HG02798 (cell line): ENCODE data around the gene LRP11.
"Not testable (repeated sequence)": the region's sequence is repeated elsewhere in the genome, so short reads cannot be mapped to it uniquely, and the experiment has no call there.

Experiments
- ATAC-seq: cut with Tn5 transposase; IDR thresholded peaks from one replicate; pipeline ENCODE4 v1.9.1; 2021; ENCODE audit warnings: mild to moderate bottlenecking; ENCODE audit not compliant: unreplicated experiment, poor library complexity

Gene LRP11

DNA sequence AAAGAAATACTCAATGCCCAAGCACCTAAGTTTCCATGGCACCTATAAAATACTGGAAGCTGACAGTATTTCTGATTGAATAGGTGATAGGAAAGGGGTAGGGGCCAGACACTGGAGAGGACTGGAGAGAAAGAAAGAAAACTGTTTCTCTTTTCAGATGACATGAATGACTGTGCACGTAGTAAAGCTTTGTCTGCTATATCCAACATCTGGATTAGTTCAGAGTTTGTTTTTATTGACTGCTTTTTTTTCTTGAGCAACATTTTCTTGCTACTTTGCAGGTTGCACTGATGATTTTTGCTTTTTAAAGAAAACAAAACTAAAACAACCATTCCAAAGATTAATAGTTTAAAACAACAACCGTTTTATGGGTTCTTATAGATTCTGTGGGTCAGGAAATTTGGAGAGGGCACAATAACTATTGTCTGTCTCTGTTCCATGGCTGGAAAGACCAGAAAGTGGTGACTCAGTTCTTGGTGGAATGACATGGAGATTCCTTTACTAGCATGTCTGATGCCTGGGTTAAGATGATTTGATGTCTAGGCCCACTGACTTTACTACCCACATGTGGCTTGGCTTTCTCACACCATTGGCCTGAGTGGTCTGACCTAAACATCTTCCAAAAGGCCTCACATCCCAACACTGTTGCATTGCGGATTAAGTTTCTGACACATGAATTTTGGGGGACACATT, 12.2 kb upstream of the LRP11 start:
- no peak for ATAC-seq

DNA sequence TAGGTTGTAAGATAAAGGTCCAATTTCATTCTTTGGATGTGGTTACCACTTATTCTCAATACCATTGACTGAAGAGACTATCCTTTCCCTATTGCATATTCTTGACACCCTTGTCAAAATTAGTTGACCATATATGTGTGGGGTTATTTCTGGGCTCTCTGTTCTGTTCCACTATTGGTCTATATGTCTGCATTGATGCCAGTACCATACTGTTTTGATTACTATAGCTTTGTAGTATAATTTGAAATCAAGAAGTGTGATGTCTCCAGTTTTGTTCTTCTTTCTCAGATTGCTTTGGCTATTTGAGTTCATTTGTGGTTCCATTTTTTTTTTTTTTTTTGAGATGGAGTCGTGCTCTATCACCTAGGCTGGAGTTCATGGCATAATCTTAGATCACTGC, 8.1 kb upstream of the LRP11 start:
- ATAC-seq: no peak

DNA sequence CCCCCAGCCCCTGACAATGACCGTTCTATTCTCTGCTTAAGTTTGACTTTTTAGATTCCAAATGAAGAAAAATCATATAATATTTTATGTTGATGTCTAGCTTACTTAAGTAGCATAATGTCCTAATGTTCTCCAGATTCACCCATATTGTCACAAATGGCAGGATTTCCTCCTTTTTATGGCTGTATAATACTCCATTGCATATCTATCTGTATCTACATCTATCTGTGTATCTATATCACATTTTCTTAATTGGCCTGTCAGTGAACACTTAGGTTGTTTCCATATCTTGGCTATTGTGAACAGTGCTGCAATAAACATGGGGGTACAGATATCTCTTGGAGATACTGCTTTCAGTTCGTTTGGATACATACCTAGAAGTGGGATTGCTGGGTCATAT, 7.0 kb upstream of the LRP11 start:
- no peak for ATAC-seq

DNA sequence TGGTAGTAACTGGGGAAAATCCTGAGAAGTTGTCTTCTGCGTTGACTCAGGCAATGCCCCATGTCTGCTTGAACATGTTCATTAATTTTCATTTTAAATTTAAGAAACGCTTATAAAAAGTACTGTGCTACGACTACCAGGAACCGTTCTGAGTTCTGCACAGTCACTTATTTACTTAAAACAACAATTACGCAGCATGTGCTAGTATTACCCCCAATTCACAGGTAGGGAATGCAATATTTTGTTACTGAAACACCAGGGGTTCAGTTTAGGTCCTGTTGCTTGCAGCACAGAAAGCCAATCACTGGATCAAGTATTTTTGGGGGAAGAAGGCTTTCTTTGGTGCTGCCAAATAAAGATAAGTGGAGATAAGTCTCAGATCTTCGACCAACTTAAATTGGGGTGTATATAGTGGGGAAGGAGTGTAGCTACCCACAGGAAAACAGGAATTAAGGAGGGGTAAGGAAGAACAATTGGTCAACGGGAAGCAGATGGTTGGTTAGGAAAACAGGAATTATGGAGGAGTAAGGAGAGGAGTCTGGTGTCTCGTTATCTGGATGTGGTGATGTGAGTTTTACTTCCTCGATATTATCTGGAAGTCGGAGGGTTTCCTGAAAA, 5.2 kb upstream of the LRP11 start:
- ATAC-seq: no peak

DNA sequence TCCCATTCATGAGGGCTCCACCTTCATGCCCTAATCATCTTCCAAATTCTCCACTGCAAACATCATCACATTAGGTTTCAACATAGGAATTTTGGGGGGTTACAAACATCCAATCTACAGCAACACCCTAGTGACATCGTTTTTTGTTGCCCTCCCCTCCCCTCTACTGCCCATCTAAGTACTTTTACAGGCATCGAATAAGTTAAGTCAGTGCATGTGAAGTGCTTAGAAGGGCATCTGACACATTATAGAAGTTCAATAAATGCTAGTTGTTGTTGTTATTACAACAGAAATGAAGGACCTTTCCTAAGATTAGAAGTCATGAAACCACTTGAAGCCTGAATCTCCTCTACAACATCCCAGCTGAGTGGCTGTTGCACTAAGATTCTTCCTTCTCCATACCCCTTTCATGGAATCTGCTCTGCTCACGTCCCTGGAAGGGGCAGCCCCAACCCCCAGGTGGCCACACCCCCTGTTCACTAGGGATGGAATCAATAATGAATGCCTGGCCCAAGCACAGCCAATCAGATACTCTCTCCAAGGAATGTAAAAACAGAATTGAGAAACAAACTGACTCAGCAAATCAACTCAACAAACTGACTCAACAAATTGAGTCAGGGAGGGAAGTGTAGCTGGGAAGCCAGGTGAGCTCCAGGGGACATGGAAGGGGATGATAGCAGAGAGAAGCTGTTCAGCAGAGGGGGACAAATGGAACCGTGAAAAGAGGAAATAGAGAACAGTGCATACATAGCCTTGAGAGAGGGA, 3.9 kb upstream of the LRP11 start:
- ATAC-seq: no peak

DNA sequence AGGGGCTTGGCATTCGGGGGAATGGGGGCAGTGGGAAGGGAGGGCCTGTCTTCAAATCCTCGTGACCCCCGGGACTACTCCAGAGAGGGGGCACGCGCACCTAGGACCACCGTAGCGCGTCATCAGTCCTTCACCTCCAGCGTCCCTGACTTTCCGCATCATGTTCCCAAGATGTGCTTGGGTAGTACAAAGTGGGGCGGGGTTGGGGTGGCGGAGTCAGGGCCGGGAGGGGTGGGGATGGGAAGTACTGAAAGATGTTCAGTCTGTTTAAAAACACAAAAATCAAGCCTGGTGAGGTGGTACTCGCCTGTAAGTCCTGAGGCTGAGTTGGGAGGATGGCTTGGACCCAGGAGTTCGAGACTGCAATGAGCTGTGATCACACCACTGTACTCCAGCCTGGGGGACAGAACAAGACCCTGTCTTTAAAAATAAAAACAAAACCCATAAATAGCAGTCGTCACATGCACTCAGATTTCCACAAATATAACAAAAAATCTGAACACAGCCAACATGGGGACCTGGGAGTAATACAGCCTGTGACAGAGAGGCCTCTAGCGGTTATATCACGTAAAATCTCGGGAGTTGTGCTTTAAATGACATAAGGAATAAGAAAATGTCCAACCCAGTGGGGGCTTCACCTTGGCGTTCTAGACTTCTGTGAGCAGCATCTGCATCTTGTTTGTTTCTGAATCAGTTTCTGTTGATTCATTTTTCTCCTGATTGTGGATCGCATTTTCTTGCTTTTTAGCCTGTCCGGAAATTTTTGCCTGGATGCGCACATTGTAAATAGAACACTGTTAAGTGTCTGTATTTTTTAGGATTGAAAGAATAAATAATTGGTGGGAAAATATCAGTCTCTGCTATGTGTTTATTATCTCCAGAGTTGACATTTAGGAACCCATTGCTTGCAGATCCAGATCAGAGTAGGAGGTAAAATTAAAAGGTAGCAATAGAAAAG, 698 bp upstream of the LRP11 start:
- no peak for ATAC-seq

DNA sequence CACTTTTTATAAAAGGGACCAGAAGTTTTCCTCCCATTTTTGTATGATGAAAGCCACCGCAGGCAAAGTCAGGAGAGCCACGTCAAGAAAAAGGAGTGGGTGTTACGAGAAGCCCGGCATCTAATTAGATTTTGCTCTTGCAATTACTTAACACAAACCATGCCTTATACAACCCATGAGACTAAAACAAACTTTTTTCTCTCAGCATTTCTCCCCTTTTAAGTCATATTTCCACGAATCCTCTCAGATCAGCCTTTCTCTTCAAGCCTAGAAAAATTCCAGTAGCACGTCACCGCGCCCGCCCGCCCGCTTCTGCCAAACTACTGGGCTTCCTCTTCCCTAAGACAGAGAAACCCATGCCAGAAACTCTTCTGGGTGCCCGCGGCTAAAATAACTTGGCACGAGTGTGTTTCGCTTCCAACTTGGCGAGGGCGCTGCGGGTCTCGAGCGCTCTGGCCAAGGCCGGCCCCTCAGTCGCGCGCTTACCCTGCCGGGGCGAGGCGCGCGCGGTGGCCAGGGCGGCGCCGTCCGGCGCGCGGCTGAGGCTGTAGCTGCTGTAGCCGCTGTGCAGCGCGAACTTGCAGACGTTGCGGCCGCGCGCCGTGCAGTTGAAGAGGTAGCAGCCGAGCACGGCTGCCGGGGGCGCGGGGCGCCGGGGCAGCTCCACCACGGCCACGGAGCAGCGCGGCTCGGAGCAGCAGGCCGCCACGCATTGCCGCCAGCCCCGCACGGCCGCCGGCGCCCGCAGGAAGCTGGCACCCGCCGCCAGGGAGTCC, 1.0 kb downstream of the LRP11 start:
- peak; percentile 24 for ATAC-seq

DNA sequence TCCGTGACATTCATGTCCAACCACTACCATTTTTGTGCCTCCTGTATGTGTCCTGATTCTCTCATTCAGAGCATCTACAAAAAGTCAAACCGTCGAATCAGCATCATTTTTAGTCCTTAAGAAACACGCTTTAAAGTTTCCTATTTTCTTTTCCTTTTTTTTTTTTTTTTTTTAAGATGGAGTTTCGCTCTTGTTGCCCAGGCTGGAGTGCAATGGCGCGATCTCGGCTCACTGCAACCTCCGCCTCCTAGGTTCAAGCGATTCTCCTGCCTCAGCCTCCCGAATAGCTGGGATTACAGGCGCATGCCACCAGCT, 1.8 kb downstream of the LRP11 start:
- ATAC-seq: not testable (repeated sequence)

DNA sequence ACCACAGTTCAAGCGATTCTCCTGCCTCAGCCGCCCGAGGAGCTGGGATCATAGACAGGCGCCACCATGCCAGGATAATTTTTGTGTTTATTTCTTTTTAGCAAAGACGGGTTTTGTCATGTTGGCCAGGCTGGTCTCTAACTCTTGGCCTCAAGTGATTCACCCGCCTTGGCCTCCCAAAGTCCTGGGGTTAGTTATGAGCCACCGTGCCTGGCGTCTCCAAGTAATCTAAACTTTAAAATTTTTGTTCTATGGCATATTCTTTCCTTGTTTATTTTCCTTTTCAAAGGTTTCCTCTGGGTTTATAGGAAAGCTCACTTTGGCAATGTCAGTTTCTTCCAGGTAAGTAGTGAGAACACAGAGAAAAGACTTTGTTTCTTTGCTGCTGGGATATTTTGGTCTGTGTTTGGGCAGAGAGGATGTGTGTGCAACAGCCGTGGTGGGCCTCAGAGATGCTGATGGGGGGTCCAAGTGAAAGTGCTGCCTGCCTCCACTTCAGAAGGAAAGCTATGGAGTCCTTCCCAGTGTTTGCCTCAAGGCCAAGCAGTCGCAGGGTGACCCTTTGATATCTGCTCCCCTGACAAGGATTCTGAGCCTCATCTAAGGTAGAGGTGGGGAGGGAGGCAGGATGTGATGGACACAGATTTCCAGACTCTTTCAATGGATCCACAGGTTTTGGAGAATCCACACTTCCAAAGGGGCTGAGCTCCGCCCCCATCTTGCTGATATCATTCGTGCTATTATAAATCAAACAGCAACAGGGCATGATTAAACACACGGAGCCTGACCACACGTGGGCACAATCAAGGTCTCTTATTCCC, 2.3 kb downstream of the LRP11 start:
- ATAC-seq: no peak

DNA sequence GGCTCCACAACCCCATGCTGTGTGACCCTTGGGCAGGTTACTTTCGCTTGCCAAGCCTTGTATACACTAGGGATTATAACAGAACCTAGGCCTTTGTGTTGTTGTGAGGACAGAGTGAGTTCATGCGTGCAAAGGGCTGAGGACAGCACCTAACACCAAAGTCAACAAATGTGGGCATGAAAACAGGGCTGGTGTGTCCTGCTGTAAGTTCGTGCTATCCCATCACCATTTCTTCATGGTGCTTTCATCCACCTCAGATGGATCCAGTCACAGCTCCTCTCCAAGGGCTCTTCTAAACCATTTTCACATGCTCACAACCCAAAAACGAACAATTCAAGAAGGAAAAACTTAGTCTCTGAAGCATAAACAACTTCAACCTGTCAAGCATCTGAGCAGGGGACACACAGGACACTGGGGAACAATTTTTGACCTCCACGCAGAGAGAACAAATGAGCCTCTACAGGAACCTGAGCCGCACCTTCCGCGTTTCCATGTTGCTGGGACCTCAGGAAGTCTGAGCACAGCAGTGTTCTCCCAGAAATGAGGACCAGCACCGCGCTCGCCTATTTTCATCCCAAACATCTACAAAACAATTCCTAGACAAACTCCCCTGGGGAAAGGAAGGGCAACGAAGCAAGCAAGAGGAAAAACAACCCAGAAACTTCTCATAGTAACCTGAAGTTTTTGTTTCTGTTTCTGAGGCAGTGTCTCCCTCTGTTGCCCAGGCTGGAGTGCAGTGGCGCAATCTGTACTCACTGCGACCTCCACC, 3.1 kb downstream of the LRP11 start:
- ATAC-seq: no peak

DNA sequence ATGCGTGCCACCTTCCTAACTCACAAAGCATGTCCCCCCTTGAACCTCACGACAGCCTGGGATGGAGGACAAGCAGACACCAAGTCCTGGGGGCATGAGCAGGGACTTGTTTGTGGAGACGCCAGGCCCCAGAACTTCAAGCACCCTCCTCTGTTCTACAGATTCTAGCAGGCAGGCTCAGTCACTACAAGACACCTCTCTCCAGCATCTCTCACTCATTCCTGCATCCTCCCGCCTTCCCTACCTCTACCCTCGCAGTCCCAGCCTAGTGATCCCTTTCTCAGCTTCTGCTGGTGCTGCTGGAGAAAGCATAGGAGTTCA, 3.7 kb downstream of the LRP11 start:
- no peak for ATAC-seq

DNA sequence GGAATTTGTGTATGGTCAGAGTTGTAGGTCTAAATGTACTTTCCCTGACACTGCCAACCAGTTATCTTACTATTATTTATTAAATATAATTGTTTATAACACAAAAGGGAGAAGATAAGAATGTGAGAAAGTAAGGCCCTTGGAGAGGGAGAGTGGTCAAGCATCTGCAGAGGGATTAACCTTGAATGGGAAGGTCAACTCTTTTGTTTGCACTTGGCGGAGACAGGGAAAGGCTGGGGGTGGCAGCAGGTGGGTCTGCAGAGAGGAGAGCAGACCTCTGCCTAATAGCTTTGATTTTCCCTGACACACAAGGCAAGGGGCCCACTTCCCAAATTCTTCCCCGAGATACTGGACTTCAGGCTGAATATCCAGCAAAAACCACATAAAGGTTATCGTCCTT, 4.2 kb downstream of the LRP11 start:
- ATAC-seq: no peak

DNA sequence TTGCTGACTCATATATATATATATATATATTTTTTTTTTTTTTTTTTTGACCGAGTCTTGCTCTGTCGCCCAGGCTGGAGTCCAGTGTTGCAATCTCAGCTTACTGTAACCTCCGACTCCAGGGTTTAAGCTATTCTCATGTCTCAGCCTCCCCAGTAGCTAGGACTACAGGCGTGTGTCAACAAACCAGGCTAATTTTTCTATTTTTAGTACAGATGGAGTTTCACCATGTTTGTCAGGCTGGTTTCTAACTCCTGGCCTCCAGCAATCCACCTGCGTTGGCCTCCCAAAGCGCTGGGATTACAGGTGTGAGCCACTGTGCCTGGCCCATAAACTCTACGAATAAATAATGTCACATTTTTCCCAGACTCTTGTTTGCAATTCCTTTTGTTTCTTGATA, 4.8 kb downstream of the LRP11 start:
- no peak for ATAC-seq

DNA sequence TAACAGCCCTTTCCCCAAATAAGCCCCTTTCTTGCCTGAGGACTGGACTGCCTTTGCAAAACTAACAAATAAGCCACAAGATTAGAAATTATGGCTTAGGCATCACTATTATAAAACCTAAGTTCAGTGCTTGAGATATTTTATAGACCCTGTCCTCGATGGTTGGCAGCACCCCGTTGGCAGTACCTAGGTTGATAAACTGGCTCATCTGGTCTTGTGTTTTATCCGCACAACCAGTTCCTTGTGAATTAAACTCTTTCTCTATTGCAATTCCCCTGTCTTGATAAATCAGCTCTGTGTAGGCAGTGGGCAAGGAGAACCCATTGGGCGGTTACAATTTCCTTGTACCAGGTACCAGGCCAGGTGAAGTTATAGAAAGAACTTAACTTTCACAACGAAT, 6.6 kb downstream of the LRP11 start:
- no peak for ATAC-seq

DNA sequence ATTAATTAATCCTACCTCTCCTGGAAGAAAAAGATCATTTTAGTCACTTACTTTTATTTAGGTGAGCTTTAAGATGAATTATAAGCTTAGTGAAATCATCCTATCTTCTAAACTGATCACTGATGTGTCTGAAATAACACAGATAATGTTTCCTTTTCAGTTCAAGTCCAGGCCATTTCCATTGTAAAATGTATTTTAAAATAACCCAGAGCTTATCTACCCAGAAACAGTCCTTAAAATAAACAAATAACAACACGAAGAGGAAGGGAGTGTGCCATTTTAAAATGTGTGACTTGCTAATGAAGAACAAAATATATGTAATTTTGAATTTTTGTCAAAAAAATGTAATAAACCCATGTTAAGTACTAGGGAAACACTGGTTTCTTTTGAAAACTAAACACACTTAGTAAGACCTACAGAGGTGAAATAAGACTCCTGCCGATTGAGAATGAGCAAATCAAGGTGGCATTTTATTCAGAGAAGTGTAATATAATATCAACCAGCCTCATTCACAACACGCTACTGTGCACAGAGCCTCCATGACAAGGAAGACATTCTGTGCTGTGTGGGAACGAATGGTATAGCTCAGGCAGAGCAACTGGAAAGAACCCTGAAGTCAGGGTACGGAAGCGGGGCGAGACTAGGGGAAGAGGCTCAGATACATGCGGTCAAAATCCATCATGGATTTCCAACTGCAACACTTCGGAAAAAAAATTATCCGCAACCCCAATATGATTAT, 7.7 kb downstream of the LRP11 start:
- no peak for ATAC-seq

DNA sequence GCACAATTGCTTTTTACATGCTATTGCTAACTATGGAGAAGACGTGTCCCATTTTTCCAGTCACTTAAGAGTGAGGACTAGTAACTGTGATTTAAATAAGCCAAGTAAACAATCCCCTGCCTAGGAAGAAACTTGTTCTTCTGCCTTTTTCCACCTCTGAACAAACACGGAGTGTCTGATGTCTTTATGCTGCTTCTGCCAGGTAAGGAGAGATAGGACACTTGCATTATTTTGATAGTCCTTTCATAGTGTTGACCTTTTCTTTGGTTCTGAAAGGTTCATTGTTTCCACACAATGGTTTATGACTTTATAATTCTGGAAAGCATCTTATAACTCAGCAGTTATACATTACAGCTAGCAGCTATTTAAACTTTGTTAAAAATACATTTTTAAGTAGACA, 8.4 kb downstream of the LRP11 start:
- no peak for ATAC-seq

DNA sequence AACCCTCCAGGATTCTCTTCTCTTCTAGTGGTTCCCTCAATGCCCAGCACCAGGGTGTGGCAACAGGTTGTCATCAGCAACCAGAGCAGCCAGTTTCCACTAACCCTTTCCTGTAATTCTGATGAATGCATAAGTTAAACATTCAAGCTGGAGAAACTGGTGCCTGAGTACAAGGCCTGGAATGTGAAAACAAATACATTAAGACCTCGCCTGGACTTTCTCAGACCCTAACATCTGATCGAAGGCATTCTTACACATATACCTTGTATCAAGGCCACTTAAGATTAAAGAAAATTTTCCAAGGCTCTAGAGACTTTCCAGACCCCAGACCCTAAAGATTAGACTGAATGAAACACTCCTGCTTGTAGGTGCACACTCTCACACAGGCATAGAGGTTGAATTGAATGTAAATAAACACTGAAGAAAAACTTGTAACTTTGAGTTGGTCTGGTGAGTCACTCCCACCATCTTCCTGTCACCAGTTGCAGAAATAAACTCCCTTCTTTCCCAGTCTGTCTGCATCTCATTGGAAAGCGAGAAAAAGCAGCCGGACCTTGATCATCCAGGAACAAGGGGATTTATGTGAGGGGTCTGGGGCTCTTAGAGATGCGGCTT, 9.0 kb downstream of the LRP11 start:
- no peak for ATAC-seq

DNA sequence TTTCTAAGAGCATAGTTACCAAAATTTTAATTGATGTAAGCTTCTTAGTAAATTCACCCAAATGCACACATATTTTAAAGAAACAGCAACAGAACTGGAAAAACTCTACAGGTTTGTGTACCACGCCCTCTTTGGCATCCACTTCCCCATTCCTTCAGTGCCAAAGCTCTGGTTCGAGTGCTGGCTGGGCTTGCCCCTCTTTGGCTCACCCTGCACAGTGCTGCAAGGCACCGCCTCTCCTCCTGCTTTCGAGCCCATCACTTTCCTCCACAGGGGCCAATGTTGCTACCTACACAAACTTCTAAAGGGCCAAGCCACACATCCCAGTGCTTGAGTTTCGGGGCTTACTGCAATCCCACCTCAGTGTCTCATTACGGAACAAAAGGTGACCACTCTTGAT, 9.6 kb downstream of the LRP11 start:
- ATAC-seq: no peak
